AG04449 (cell line): Measurements from ENCODE around the gene ATP6V0E1.

Experiments used
- CTCF ChIA-PET: fragments of 350-600 bp; formaldehyde crosslinking; extraction: SDS; loops from one replicate; lab custom pipeline; 2021; ENCODE audit warnings: antibody characterized with exemption; lab: Yijun Ruan, JAX
- POLR2A ChIA-PET: fragments of 400-600, 350-600 bp; formaldehyde crosslinking; extraction: SDS; loops from one replicate; lab custom pipeline; 2020; ENCODE audit warnings: antibody characterized with exemption, inconsistent platforms; lab: Yijun Ruan, JAX
- DNase-seq: peaks from one replicate; pipeline ENCODE4 v3.0.0-alpha.2; 2010; ENCODE audit warnings: low read depth, low spot score
- H3K4me3 ChIP-seq: 2 replicates; pipeline ENCODE4 v1.5.1; 2011; ENCODE audit warnings: low read depth, mild to moderate bottlenecking, control low read depth, low read length
- TF ChIP-seq, protein P1 (sequence below): IDR thresholded peaks from one replicate; pipeline ENCODE4 v1.5.1; 2011; ENCODE audit warnings: mild to moderate bottlenecking, moderate library complexity, low read length, control low read depth, inconsistent platforms; ENCODE audit not compliant: insufficient read depth; ENCODE audit errors: missing control alignments

Gene ATP6V0E1

DNA sequence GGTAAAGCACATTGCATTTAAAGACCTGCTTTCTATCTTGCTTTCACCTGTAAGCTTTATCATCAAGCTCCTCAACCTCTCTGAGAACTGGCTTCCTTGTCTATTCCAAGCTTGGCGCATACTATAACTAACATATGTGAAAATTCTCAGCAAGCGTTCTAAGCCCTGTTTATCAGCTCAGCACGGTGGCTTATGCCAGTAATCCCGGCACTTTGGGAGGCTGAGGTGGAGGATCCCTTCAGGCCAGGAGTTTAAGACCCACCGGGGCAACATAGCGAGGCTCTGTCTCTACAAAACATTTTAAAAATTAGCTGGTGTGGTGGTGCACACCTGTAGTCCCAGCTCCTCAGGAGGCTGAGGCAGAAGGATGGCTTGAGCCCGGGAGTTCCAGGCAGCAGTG is 1.6 kb upstream of the ATP6V0E1 start:
- CTCF ChIA-PET: interaction anchor here (0.8 to 6.6 kb wide), 6 partner anchors 9 to 277 kb away, joined by 3 to 62 read pairs (median 5); partner anchors contain the start of genes BNIP1 and RPL26L1
- DNase-seq: no peak
- TF ChIP-seq, protein P1, sequence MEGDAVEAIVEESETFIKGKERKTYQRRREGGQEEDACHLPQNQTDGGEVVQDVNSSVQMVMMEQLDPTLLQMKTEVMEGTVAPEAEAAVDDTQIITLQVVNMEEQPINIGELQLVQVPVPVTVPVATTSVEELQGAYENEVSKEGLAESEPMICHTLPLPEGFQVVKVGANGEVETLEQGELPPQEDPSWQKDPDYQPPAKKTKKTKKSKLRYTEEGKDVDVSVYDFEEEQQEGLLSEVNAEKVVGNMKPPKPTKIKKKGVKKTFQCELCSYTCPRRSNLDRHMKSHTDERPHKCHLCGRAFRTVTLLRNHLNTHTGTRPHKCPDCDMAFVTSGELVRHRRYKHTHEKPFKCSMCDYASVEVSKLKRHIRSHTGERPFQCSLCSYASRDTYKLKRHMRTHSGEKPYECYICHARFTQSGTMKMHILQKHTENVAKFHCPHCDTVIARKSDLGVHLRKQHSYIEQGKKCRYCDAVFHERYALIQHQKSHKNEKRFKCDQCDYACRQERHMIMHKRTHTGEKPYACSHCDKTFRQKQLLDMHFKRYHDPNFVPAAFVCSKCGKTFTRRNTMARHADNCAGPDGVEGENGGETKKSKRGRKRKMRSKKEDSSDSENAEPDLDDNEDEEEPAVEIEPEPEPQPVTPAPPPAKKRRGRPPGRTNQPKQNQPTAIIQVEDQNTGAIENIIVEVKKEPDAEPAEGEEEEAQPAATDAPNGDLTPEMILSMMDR: no peak
- H3K4me3 ChIP-seq: no peak overlapping the region
- POLR2A ChIA-PET: no interaction called here

DNA sequence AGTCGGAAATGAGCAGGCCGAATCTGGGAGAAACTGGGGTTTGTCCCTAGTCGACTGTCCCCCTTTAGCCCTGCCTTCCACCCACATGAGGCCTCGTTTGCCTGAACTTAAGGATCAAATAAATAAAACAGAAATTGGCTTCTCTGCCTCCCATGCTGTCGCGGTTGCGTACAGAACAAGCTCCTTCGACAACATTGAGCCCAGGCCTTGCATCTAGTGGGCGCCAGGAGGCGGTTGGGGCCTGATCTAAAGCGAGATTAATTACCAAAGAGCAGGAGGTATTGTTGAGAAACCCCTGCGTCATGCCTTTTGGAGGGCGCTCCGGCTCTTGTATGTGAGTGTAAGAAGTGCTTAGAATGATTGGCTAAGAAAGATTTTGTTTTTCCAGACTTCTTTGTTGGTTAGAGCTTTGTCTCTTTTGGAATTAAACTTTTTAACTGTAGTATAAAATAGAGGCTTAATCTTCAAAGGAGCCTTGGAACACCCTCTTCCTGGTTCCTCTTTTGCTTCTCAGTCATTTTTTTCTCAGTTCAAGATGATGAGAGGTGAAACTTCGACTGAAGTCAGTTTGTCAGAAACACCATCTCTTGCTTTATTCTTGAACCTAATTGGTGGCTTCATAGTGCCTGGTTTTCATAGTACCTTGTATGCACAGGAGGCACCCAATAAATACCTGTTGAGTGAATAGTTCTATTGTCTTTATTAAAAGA is 828 bp downstream of the ATP6V0E1 start:
- POLR2A ChIA-PET: interaction anchor here (0.6 to 1.7 kb wide), 7 partner anchors 11 to 220 kb away, joined by 3 to 8 read pairs (median 3); partner anchors contain the start of gene DUSP1
- TF ChIP-seq, protein P1: peak; percentile 74
- peak; percentile 52 for DNase-seq
- H3K4me3 ChIP-seq: peak overlapping the region; percentile 99
- CTCF ChIA-PET: interaction anchor here (0.6 to 3.5 kb wide), 25 partner anchors 9 to 491 kb away, joined by 3 to 27 read pairs (median 4); partner anchors contain the start of genes BNIP1 and RPL26L1

DNA sequence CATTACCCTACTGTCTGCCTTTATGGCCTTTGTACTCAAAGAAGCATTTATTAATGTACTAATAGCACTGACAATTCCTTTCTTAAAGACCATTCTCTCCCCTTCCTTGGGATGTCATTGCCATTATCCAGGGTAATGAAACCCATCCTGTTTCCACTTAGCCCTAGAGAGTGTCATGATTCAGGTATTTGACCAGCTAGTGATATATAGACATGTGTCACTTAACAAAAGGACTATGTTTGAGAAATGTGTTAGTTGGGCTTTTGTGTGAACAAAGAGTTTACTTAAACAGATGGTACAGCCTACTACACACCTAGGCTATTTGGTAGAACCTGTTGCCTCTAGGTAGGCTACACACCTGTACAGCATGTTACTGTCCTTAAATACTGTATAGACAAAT is 2.0 kb downstream of the ATP6V0E1 start:
- peak overlapping the region; percentile 29 for H3K4me3 ChIP-seq
- TF ChIP-seq, protein P1: no peak
- ChIA-PET CTCF (interaction anchor here (1.2 to 1.7 kb wide), 3 partner anchors 8 to 296 kb away, joined by 3 to 6 read pairs (median 5); no protein-coding TSS in a partner anchor), POLR2A (interaction anchor here (0.8 kb wide), 1 partner anchor 12 kb away, joined by 3 read pairs; no protein-coding TSS in a partner anchor)
- DNase-seq: no peak

DNA sequence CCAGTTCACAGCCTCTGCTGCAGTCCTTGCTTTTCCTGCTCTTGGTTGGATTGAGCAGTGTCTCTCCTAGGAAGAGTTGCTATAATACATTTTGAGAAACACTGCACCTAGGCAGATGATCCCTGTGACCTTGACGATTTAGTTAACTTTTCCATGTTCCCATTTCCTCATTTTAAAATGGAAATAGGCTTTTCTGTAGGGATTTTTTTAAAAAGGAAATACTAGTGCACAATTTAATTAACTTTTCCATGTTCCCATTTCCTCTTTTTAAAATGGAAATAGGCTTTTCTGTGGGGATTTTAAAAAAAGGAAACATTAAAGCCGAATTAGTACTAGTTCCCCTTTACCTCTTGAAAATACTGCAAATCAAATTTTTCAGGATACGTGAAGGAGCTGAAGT is 4.7 kb downstream of the ATP6V0E1 start:
- ChIA-PET POLR2A (no interaction called here), CTCF (no interaction called here)
- TF ChIP-seq, protein P1: no peak
- no peak for DNase-seq
- no peak overlapping the region for H3K4me3 ChIP-seq

DNA sequence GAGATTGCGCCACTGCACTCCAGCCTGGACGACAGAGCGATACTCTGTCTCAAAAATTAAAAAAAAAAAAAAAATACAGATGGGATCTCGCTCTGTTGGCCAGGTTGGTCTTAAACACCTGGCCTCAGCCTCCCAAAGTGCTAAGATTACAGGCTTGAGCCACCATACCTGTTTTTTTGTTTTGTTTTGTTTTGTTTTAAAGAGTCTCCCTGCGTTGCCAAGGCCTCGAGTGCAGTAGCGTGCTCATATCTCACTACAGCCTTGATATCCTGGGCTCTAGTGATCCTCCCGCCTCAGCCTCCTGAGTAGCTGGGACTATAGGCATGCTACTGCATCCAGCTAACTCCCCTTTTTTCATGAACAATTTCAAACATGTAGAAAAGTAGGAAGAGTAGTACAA is 7.2 kb downstream of the ATP6V0E1 start:
- H3K4me3 ChIP-seq: no peak overlapping the region
- TF ChIP-seq, protein P1: no peak
- POLR2A ChIA-PET: no interaction called here
- CTCF ChIA-PET: interaction anchor here (0.9 kb wide), 1 partner anchor 12 kb away, joined by 3 read pairs; no protein-coding TSS in a partner anchor
- no peak for DNase-seq

DNA sequence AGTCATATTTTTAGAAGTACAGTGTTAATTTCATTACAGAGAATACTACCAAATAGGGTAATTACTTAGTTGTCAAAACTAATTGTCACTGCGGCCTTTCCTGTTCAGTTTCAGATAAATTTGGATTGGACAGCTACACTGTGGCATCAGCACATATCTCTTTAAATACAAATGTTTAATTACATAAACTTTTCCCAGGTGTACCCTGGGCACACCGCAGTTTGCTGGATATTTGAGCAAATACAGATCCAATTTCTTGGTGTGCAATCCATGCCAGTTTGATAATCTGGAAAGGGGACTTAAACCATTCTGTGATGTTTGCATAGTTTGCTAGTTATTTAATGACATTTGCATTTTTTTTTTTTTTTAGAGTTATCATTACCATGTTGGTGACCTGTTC is 10.8 kb downstream of the ATP6V0E1 start:
- no peak for DNase-seq
- TF ChIP-seq, protein P1: no peak
- ChIA-PET CTCF (interaction anchor here (1.1 to 3.0 kb wide), 4 partner anchors 10 to 282 kb away, joined by 3 to 17 read pairs (median 6); no protein-coding TSS in a partner anchor), POLR2A (no interaction called here)
- H3K4me3 ChIP-seq: no peak overlapping the region
